Suprapubic skin (tissue), 4 donors: ENCODE data around the gene SPATA33. TPM values are rescaled to one million over a fixed set of nuclear protein-coding genes. Genes with fewer than 3 reads are reported as not detected.

Experiments
- DNase-seq, 2 donors: peaks; one replicate each; pipeline ENCODE4 v3.0.0-alpha.2; 2019; ENCODE audit warnings: low spot score in 2 of 2
- H3K27ac ChIP-seq: fragments of 200-600 bp; sonication (generic); one replicate; pipeline ENCODE4 v1.5.1; 2019
- H3K27me3 ChIP-seq: fragments of 200-600 bp; sonication (generic); one replicate; pipeline ENCODE4 v1.5.1; 2019
- H3K36me3 ChIP-seq: fragments of 200-600 bp; sonication (generic); one replicate; pipeline ENCODE4 v1.5.1; 2019
- H3K4me1 ChIP-seq: fragments of 200-600 bp; sonication (generic); one replicate; pipeline ENCODE4 v1.5.1; 2019
- H3K4me3 ChIP-seq: fragments of 200-600 bp; sonication (generic); one replicate; pipeline ENCODE4 v1.5.1; 2019; ENCODE audit warnings: mild to moderate bottlenecking
- H3K9me3 ChIP-seq: fragments of 200-600 bp; sonication (generic); one replicate; pipeline ENCODE4 v1.5.1; 2019
- EP300 ChIP-seq: sonication (generic); formaldehyde crosslinking; IDR thresholded peaks from one replicate; pipeline ENCODE4 v1.6.1; 2017; ENCODE audit warnings: antibody characterized with exemption
- POLR2A ChIP-seq, 2 donors: fragments of 450-650 bp; IDR thresholded peaks; one replicate each; pipeline ENCODE4 v1.6.1; 2017; ENCODE audit warnings: antibody characterized with exemption in 2 of 2, mild to moderate bottlenecking in 2 of 2, moderate library complexity in 2 of 2
- POLR2AphosphoS5 ChIP-seq, 3 donors: sonication (generic); formaldehyde crosslinking; IDR thresholded peaks; one replicate each; pipeline ENCODE4 v1.6.1; 2017; ENCODE audit warnings: antibody characterized with exemption in 3 of 3
- WGBS: methylation state at CpG from one replicate; pipeline ENCODE4 v1.1.5; 2018; 5-methylcytosine and 5-hydroxymethylcytosine counted together
- total RNA-seq, 4 donors: library from RNA; depleted of rRNA; stranded (reverse); fragments of >200 nt; gene quantifications; one replicate each; pipeline ENCODE4 v1.1.0, GENCODE V29; 2016
- TF ChIP-seq, protein P1 (sequence below), 2 donors: fragments of 200-600 bp in 1 of 2; fragments of 450-650 bp in 1 of 2; sonication (generic) in 1 of 2; IDR thresholded peaks; one replicate each; pipeline ENCODE4 v1.5.1; 2016 to 2019; ENCODE audit warnings: antibody characterized with exemption in 2 of 2, mild to moderate bottlenecking in 1 of 2, moderate library complexity in 1 of 2

The SPATA33 gene
- total RNA-seq, 4 donors from 2014 or later: 3.2 to 9.7 (median 4.4) TPM

DNA sequence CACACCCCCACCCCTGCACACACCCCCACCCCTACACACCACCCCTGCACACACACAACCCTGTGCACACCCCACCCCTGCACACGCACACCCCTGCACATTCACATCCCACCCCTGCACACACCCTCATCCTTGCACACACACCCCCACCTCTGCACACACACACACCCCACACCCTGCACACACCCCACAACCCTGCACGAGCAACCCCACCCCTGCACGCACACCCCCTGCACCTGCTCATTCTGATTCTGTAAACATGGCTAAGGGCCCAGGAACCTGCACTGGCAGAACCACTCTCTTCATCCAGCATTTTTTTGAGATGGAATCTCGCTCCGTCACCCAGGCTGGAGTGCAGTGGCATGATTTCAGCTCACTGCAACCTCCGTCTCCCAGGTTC, 18.3 kb upstream of the SPATA33 start:
- H3K27ac ChIP-seq: no peak overlapping the region
- no peak for DNase-seq
- H3K9me3 ChIP-seq: no peaks in the 10 kb centered on the region
- H3K4me3 ChIP-seq: no peak overlapping the region
- TF ChIP-seq POLR2A (IDR thresholded peaks at IDR 0.05): no peak
- no peak for TF ChIP-seq EP300
- TF ChIP-seq, protein P1, sequence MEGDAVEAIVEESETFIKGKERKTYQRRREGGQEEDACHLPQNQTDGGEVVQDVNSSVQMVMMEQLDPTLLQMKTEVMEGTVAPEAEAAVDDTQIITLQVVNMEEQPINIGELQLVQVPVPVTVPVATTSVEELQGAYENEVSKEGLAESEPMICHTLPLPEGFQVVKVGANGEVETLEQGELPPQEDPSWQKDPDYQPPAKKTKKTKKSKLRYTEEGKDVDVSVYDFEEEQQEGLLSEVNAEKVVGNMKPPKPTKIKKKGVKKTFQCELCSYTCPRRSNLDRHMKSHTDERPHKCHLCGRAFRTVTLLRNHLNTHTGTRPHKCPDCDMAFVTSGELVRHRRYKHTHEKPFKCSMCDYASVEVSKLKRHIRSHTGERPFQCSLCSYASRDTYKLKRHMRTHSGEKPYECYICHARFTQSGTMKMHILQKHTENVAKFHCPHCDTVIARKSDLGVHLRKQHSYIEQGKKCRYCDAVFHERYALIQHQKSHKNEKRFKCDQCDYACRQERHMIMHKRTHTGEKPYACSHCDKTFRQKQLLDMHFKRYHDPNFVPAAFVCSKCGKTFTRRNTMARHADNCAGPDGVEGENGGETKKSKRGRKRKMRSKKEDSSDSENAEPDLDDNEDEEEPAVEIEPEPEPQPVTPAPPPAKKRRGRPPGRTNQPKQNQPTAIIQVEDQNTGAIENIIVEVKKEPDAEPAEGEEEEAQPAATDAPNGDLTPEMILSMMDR (IDR thresholded peaks at IDR 0.05): no peak
- TF ChIP-seq POLR2AphosphoS5 (IDR thresholded peaks at IDR 0.05): no peak
- peaks cover 2% of the 10 kb centered on the region for H3K36me3 ChIP-seq
- H3K4me1 ChIP-seq: peaks cover 20% of the 10 kb centered on the region
- H3K27me3 ChIP-seq: no peaks in the 10 kb centered on the region
- WGBS: 65% methylated on average over 6 of the region's 6 CpGs

DNA sequence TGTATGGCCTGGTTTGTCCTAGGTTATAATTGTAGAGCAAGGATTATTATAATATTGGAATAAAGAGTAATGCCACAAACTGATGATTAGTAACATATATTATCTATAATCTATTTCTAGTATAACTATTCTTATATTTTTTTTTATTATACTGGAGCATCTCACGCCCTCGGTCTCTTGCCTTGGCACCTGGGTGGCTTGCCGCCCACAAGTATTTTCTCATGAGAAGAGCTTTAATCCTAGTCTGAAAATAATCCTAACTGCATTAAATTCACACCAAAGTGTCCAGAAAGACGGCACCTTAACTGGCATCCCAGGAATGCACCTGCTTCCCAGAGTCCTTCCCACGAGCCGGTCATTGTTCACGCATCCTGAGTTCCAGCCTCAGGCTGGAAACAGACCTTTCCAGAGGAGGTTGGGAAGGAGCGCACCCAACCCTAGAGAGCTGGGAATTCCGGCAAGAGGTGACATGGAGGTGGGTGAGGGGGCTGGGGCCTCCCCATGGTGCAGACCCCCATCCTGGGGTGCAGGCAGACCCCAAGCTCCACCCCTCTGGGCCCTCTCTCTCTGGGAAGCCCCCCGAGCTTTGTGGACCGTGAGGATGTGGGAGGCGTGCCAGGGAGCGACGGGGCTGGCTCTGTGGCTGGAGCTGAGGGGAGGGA, 16.0 kb upstream of the SPATA33 start:
- peaks cover 20% of the 10 kb centered on the region for H3K4me1 ChIP-seq
- no peak for DNase-seq
- TF ChIP-seq POLR2AphosphoS5 (IDR thresholded peaks at IDR 0.05) (no peak), POLR2A (IDR thresholded peaks at IDR 0.05) (no peak), EP300 (no peak)
- TF ChIP-seq, protein P1 (IDR thresholded peaks at IDR 0.05): peak in 1 of 2 donors; percentile 0
- peaks cover 24% of the 10 kb centered on the region for H3K36me3 ChIP-seq
- H3K27me3 ChIP-seq: no peaks in the 10 kb centered on the region
- H3K9me3 ChIP-seq: no peaks in the 10 kb centered on the region
- H3K4me3 ChIP-seq: peak overlapping the region; percentile 35
- 37% methylated on average over 10 of the region's 14 CpGs for WGBS
- H3K27ac ChIP-seq: no peak overlapping the region

DNA sequence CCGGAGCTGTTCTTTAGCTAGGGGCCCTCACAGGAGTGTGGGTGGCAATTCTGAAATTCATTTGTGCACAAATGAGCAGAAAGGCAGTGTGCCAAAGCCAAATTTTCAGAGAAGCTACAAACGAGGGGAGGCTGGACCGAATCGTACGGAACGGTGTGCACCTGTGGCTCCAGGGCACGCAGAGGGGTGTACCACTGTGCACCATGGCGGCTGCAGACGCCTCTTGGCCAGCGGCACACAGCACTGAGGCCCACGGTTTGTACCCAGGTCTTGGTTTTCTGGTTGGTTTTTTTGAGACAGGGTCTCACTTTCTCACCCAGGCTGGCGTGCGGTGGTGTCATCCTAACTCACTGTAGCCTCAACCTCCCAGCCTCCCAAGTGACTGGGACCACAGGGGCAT, 15.1 kb upstream of the SPATA33 start:
- DNase-seq: no peak
- TF ChIP-seq POLR2A (IDR thresholded peaks at IDR 0.05): no peak
- TF ChIP-seq, protein P1 (IDR thresholded peaks at IDR 0.05): no peak
- TF ChIP-seq EP300: no peak
- TF ChIP-seq POLR2AphosphoS5 (IDR thresholded peaks at IDR 0.05): no peak
- no peaks in the 10 kb centered on the region for H3K27me3 ChIP-seq
- H3K36me3 ChIP-seq: peaks cover 33% of the 10 kb centered on the region
- H3K9me3 ChIP-seq: no peaks in the 10 kb centered on the region
- H3K27ac ChIP-seq: no peak overlapping the region
- 63% methylated on average over 11 of the region's 13 CpGs for WGBS
- peaks cover 20% of the 10 kb centered on the region for H3K4me1 ChIP-seq
- no peak overlapping the region for H3K4me3 ChIP-seq

DNA sequence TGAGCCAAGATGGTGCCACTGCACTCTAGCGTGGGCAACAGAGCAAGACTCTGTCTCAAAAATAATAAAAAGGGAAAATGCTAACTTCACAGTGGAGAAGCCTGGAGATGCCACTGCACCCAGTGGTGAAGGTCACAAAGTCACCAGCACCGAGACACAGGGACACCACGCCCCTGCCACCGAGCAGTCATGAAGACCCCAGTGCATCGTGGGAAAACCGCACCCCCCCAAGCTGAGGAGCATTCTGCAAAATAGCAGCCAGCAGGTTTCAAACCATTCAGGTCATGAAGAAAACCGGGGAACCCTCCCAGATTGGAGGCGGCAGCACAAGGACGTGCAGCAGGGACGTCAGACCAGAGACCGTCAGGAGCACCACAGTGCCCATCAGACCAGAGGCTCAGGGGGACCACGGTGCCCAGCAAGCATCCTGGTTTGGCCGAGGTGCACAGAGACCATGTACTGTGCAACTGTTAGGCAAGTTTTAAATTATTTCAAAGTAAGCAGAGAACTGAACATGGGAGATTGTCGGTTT, 13.8 kb upstream of the SPATA33 start:
- WGBS: 68% methylated on average over 14 of the region's 14 CpGs
- no peak for TF ChIP-seq POLR2AphosphoS5 (IDR thresholded peaks at IDR 0.05)
- Histone ChIP-seq H3K36me3 (peaks cover 39% of the 10 kb centered on the region), H3K4me1 (peaks cover 20% of the 10 kb centered on the region), H3K27me3 (no peaks in the 10 kb centered on the region), H3K27ac (no peak overlapping the region), H3K9me3 (no peaks in the 10 kb centered on the region), H3K4me3 (no peak overlapping the region)
- DNase-seq: no peak

DNA sequence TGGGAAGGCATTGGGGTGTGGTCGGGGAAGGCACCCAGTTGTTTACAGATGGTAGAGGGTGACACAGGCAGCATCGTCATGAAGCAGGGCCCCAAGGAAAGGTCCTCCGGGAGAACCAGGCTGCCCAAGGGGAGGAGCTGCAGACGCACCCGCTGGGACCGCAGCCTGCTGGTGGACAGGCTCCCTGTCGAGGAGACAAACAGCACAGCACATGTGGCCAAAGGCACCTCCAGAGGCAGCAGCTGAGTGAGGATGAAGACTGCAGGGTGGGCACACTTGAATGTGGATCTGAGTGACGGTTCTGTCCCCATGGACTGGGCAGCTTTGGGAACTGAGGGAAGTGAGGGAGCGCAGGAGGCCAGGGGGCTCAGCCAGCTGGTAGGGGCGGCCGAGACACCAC, 12.5 kb upstream of the SPATA33 start:
- H3K36me3 ChIP-seq: peaks cover 52% of the 10 kb centered on the region

More for the DNA sequence above, 12.5 kb upstream of the SPATA33 start:
- no peak for DNase-seq
- H3K9me3 ChIP-seq: no peaks in the 10 kb centered on the region
- WGBS: 70% methylated on average over 10 of the region's 11 CpGs
- TF ChIP-seq POLR2AphosphoS5 (IDR thresholded peaks at IDR 0.05) (no peak), EP300 (no peak), POLR2A (IDR thresholded peaks at IDR 0.05) (no peak)
- TF ChIP-seq, protein P1 (IDR thresholded peaks at IDR 0.05): no peak
- no peak overlapping the region for H3K27ac ChIP-seq
- no peak overlapping the region for H3K4me3 ChIP-seq
- H3K27me3 ChIP-seq: no peaks in the 10 kb centered on the region
- peaks cover 13% of the 10 kb centered on the region for H3K4me1 ChIP-seq
